ENCODE data around the gene SIT1. TPM values are rescaled to one million over a fixed set of nuclear protein-coding genes. Genes with fewer than 3 reads are reported as not detected.

The SIT1 gene
- total RNA-seq, 1 donor from 2014 or later, result 3.4 TPM

DNA sequence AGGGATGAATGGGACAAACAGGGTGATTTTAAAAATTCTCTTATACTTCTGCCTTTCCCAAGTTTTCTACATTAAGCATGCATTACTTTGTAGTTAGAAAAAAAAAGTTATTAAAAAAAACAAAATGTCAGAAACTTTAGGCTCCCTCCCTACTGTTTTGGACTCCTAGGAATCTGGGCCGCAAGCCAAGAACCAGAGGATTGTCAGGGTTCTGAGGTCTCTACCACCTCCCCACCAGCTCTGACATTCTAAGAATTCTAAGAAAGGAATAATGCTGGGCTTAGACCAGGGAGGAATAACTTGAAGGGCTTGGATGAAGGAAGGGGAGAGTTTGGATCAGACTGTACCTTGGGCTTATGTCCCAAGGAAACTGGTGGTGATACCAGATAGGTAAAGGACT lies 15.3 kb upstream of the SIT1 start:
- Mint-ChIP-seq H3K9me3 (ENCODE audit: unreplicated experiment) (peaks cover 1% of the 10 kb centered on the region), H3K4me3 (ENCODE audit: unreplicated experiment) (peak overlapping the region; percentile 80), H3K27me3 (ENCODE audit: unreplicated experiment) (peaks cover 6% of the 10 kb centered on the region), H3K27ac (ENCODE audit: unreplicated experiment) (no peak overlapping the region), H3K36me3 (ENCODE audit: unreplicated experiment) (peaks cover 4% of the 10 kb centered on the region), H3K4me1 (ENCODE audit: low read depth, unreplicated experiment) (no peaks in the 10 kb centered on the region)
- TF ChIP-seq, protein P1, sequence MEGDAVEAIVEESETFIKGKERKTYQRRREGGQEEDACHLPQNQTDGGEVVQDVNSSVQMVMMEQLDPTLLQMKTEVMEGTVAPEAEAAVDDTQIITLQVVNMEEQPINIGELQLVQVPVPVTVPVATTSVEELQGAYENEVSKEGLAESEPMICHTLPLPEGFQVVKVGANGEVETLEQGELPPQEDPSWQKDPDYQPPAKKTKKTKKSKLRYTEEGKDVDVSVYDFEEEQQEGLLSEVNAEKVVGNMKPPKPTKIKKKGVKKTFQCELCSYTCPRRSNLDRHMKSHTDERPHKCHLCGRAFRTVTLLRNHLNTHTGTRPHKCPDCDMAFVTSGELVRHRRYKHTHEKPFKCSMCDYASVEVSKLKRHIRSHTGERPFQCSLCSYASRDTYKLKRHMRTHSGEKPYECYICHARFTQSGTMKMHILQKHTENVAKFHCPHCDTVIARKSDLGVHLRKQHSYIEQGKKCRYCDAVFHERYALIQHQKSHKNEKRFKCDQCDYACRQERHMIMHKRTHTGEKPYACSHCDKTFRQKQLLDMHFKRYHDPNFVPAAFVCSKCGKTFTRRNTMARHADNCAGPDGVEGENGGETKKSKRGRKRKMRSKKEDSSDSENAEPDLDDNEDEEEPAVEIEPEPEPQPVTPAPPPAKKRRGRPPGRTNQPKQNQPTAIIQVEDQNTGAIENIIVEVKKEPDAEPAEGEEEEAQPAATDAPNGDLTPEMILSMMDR (IDR thresholded peaks at IDR 0.05; ENCODE audit: partially characterized antibody, unreplicated experiment), result no peak
- DNase-seq, result no peak

DNA sequence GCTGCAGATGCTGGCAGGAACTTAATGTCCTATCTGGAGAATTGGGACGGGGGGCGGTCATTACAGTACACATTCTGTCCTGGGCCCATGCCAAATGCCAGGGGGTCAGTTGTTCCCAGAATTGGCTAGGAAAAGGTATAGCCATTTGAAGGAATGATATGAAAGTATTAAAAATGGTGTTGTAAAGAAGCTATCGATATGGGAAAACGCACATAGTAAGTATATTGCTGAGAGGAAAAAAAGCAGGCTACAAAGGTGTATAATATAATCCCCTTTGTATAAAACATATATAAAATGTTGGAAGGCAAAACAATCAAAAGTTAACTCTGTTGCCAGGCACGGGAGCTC lies 14.7 kb upstream of the SIT1 start:
- TF ChIP-seq, protein P1 (IDR thresholded peaks at IDR 0.05; ENCODE audit: partially characterized antibody, unreplicated experiment), result no peak
- DNase-seq, result no peak
- H3K36me3 Mint-ChIP-seq (ENCODE audit: unreplicated experiment), result peaks cover 4% of the 10 kb centered on the region
- H3K9me3 Mint-ChIP-seq (ENCODE audit: unreplicated experiment), result peaks cover 1% of the 10 kb centered on the region
- H3K4me3 Mint-ChIP-seq (ENCODE audit: unreplicated experiment), result peak overlapping the region; percentile 80
- peaks cover 7% of the 10 kb centered on the region for H3K27me3 Mint-ChIP-seq (ENCODE audit: unreplicated experiment)
- H3K4me1 Mint-ChIP-seq (ENCODE audit: low read depth, unreplicated experiment), result peaks cover 3% of the 10 kb centered on the region
- no peak overlapping the region for H3K27ac Mint-ChIP-seq (ENCODE audit: unreplicated experiment)

DNA sequence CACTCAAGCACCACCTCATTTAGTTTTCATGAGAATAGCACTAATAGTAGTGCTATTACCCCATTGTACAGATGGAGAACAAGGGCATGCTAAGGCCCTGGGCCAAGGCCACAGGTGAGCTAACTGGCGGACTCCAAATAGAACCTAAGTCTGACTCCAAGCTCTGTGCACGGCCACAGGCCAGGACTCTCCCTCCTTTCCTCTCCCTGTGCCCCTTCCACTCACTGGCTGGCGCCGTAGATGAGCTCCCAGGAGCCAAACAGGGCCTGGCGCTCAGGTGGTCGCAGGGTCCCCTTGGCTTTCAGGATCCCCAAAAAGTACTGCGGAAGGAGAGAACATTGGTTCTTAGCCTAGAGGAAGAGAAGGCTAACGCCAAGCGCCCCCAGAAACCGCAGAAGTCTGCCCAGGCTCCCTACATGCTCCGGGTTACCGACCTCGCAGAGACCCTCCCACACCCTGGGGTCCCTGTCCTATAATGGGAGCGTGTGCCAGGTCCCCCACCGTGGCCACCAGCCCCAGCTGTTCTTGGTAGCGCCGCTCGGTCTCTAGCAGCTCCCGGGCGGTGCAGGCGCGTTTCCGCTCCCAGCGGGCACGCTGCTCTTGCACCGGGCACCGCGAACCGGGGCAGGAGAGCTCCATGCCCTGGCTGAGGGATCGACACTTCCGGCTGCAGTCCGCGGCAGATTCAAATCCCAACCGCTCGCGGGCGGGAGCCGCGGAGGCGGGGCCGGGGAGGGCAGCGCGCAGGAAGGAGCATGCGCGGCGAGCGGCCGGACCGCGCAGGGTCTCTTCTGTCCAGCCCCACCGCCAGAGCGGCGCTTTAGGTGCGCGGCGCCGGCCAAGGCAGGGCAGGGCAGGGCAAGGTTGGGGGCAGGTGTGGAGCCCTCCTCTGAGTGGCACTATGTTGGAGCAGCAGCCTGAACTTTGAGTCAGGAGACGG lies 14.1 kb upstream of the SIT1 start, which contains the start of gene ARHGEF39:
Gene ARHGEF39 (minus strand): TSS at position 665 of the 940 bp plus-strand sequence. CDS start 26 bp downstream, at position 639.
- peak within 1 kb of the TSS; percentile 80 for H3K4me3 Mint-ChIP-seq (ENCODE audit: unreplicated experiment)
- peaks cover 1% of the 10 kb centered on the region for H3K9me3 Mint-ChIP-seq (ENCODE audit: unreplicated experiment)
- H3K4me1 Mint-ChIP-seq (ENCODE audit: low read depth, unreplicated experiment), result peaks cover 6% of the 10 kb centered on the region
- peaks cover 7% of the 10 kb centered on the region for H3K27me3 Mint-ChIP-seq (ENCODE audit: unreplicated experiment)
- peak; percentile 91 for DNase-seq
- peaks cover 4% of the 10 kb centered on the region for H3K36me3 Mint-ChIP-seq (ENCODE audit: unreplicated experiment)
- no peak within 1 kb of the TSS for H3K27ac Mint-ChIP-seq (ENCODE audit: unreplicated experiment)
- TF ChIP-seq, protein P1 (IDR thresholded peaks at IDR 0.05; ENCODE audit: partially characterized antibody, unreplicated experiment), result no peak

DNA sequence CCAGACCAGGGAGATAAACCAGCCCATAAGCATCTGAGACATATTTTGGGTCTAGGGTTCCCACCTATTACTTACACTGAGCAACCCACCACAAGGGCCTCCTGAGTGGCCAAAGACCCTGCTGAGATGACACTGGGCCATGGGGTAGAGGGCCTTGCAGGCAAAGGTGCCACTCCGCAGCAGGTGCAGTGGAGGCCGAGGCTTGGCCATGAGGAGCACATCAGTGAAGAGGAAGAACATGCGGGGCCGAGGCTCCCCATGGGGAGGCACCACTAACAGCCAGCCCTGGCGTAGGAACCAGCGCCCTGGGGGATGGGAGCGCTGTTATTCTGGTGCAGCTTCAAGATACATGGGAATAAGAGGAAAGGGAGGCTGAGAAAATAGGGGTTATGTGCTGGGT lies 11.7 kb upstream of the SIT1 start:
- H3K27ac Mint-ChIP-seq (ENCODE audit: unreplicated experiment), result no peak overlapping the region
- peaks cover 10% of the 10 kb centered on the region for H3K27me3 Mint-ChIP-seq (ENCODE audit: unreplicated experiment)
- peaks cover 11% of the 10 kb centered on the region for H3K9me3 Mint-ChIP-seq (ENCODE audit: unreplicated experiment)
- peak overlapping the region; percentile 22 for H3K4me3 Mint-ChIP-seq (ENCODE audit: unreplicated experiment)
- no peak for DNase-seq
- TF ChIP-seq, protein P1 (IDR thresholded peaks at IDR 0.05; ENCODE audit: partially characterized antibody, unreplicated experiment), result no peak
- H3K36me3 Mint-ChIP-seq (ENCODE audit: unreplicated experiment), result peaks cover 3% of the 10 kb centered on the region
- H3K4me1 Mint-ChIP-seq (ENCODE audit: low read depth, unreplicated experiment), result peaks cover 14% of the 10 kb centered on the region

DNA sequence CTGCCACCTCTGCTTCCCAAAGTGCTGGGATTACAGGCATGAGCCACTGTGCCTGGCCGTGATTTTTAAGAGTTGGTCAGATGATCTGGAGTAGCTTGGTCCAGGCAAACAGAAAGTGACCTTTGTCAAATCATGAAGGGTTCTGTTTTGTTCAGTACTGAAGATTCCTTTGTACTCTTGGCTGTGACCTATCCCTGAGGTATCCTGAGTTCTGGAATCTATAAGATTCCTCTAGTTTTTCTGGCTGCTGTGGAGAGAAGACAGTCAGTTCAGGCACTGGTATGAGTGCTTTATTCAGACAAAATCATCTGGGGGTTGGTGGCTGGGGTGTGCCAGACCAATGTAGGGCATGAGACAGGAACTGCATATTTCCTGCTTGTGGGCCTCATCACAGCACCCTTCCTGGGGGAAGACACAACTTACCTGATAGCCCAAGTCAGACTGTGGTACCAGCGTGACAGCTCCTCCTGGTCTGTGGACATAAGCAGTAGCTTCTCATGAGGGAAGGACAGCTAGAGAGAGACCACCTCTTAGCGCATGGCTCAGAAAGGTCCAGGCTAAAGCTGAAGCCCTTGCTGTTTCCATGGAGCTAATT lies 11.1 kb upstream of the SIT1 start:
- H3K36me3 Mint-ChIP-seq (ENCODE audit: unreplicated experiment), result no peaks in the 10 kb centered on the region
- no peak overlapping the region for H3K27ac Mint-ChIP-seq (ENCODE audit: unreplicated experiment)
- peaks cover 15% of the 10 kb centered on the region for H3K27me3 Mint-ChIP-seq (ENCODE audit: unreplicated experiment)
- no peak overlapping the region for H3K4me3 Mint-ChIP-seq (ENCODE audit: unreplicated experiment)
- H3K9me3 Mint-ChIP-seq (ENCODE audit: unreplicated experiment), result peaks cover 16% of the 10 kb centered on the region
- no peak for DNase-seq
- H3K4me1 Mint-ChIP-seq (ENCODE audit: low read depth, unreplicated experiment), result peaks cover 14% of the 10 kb centered on the region
- TF ChIP-seq, protein P1 (IDR thresholded peaks at IDR 0.05; ENCODE audit: partially characterized antibody, unreplicated experiment), result no peak
